ENCODE data around the gene GPR142.

GRCh38 chr17:74415608-74416396, 48.5 kb downstream of the GPR142 start:
- no peak for TF ChIP-seq GATA2 (IDR thresholded peaks at IDR 0.05; ENCODE audit: low read depth, low read length)
- no peak for TF ChIP-seq GATA3 (IDR thresholded peaks at IDR 0.05; ENCODE audit: low read depth, low read length)
